Measurements from ENCODE around the gene ADIRF.
"Not testable (repeated sequence)": the region's sequence is repeated elsewhere in the genome, so short reads cannot be mapped to it uniquely, and the experiment has no call there.

ADIRF gene

GRCh38 chr10:86950349-86950748 is 17.9 kb upstream of the ADIRF start:
- H3K4me3 ChIP-seq (ENCODE audit: low read depth, low read length): no peak overlapping the region
- TF ChIP-seq CTCF (IDR thresholded peaks at IDR 0.05; ENCODE audit: borderline replicate concordance, insufficient read depth, low read depth, low read length): no peak

GRCh38 chr10:86951184-86951761 is 17.0 kb upstream of the ADIRF start:
- TF ChIP-seq CTCF (IDR thresholded peaks at IDR 0.05; ENCODE audit: borderline replicate concordance, insufficient read depth, low read depth, low read length): no peak

GRCh38 chr10:86952106-86952505 is 16.2 kb upstream of the ADIRF start:
- no peak overlapping the region for H3K4me3 ChIP-seq (ENCODE audit: low read depth, low read length)
- no peak for TF ChIP-seq CTCF (IDR thresholded peaks at IDR 0.05; ENCODE audit: borderline replicate concordance, insufficient read depth, low read depth, low read length)

More at GRCh38 chr10:86951184-86951761, 17.0 kb upstream of the ADIRF start:
- H3K4me3 ChIP-seq (ENCODE audit: low read depth, low read length): no peak overlapping the region

GRCh38 chr10:86952697-86953096 is 15.6 kb upstream of the ADIRF start:
- H3K4me3 ChIP-seq (ENCODE audit: low read depth, low read length): not testable (repeated sequence)

- no peak for TF ChIP-seq CTCF (IDR thresholded peaks at IDR 0.05; ENCODE audit: borderline replicate concordance, insufficient read depth, low read depth, low read length)
- H3K4me3 ChIP-seq (ENCODE audit: low read depth, low read length): no peak overlapping the region
These were observed 14.3 kb upstream of the ADIRF start for GRCh38 chr10:86953747-86954680.

- H3K4me3 ChIP-seq (ENCODE audit: low read depth, low read length): no peak overlapping the region
These were observed 13.4 kb upstream of the ADIRF start for GRCh38 chr10:86954681-86955500.

More at GRCh38 chr10:86954681-86955500, 13.4 kb upstream of the ADIRF start:
- TF ChIP-seq CTCF (IDR thresholded peaks at IDR 0.05; ENCODE audit: borderline replicate concordance, insufficient read depth, low read depth, low read length): no peak
